ENCODE results near the gene POU3F3. TPM values are rescaled to one million over a fixed set of nuclear protein-coding genes. Genes with fewer than 3 reads are reported as not detected.

POU3F3 gene
- total RNA-seq, 1 donor from 2014 or later, result 0.54 TPM

- no peak overlapping the region for H3K27ac Mint-ChIP-seq (ENCODE audit: unreplicated experiment)
- no peak for TF ChIP-seq CTCF (IDR thresholded peaks at IDR 0.05; ENCODE audit: partially characterized antibody, unreplicated experiment)
- no peaks in the 10 kb centered on the region for H3K36me3 Mint-ChIP-seq (ENCODE audit: unreplicated experiment)
- H3K9me3 Mint-ChIP-seq (ENCODE audit: unreplicated experiment), result peaks cover 23% of the 10 kb centered on the region
- no peak overlapping the region for H3K4me3 Mint-ChIP-seq (ENCODE audit: unreplicated experiment)
- H3K27me3 Mint-ChIP-seq (ENCODE audit: unreplicated experiment), result peaks cover 50% of the 10 kb centered on the region
- H3K4me1 Mint-ChIP-seq (ENCODE audit: low read depth, unreplicated experiment), result peaks cover 14% of the 10 kb centered on the region
- DNase-seq, result no peak
These were observed 10.6 kb downstream of the POU3F3 start for GRCh38 chr2:104864280-104865095.

GRCh38 chr2:104865096-104865470, 11.2 kb downstream of the POU3F3 start:
- no peak for DNase-seq
- Mint-ChIP-seq H3K9me3 (ENCODE audit: unreplicated experiment) (peaks cover 19% of the 10 kb centered on the region), H3K27me3 (ENCODE audit: unreplicated experiment) (peaks cover 45% of the 10 kb centered on the region), H3K4me1 (ENCODE audit: low read depth, unreplicated experiment) (peaks cover 14% of the 10 kb centered on the region), H3K36me3 (ENCODE audit: unreplicated experiment) (no peaks in the 10 kb centered on the region), H3K4me3 (ENCODE audit: unreplicated experiment) (no peak overlapping the region), H3K27ac (ENCODE audit: unreplicated experiment) (no peak overlapping the region)
- no peak for TF ChIP-seq CTCF (IDR thresholded peaks at IDR 0.05; ENCODE audit: partially characterized antibody, unreplicated experiment)

- Mint-ChIP-seq H3K4me3 (ENCODE audit: unreplicated experiment) (peak overlapping the region; percentile 21), H3K9me3 (ENCODE audit: unreplicated experiment) (peaks cover 16% of the 10 kb centered on the region), H3K36me3 (ENCODE audit: unreplicated experiment) (no peaks in the 10 kb centered on the region), H3K4me1 (ENCODE audit: low read depth, unreplicated experiment) (peaks cover 14% of the 10 kb centered on the region), H3K27ac (ENCODE audit: unreplicated experiment) (no peak overlapping the region), H3K27me3 (ENCODE audit: unreplicated experiment) (peaks cover 46% of the 10 kb centered on the region)
- TF ChIP-seq CTCF (IDR thresholded peaks at IDR 0.05; ENCODE audit: partially characterized antibody, unreplicated experiment), result no peak
- no peak for DNase-seq
These were observed 12.4 kb downstream of the POU3F3 start for GRCh38 chr2:104866122-104866864.

- no peak overlapping the region for H3K27ac Mint-ChIP-seq (ENCODE audit: unreplicated experiment)
- TF ChIP-seq CTCF (IDR thresholded peaks at IDR 0.05; ENCODE audit: partially characterized antibody, unreplicated experiment), result no peak
- peaks cover 46% of the 10 kb centered on the region for H3K27me3 Mint-ChIP-seq (ENCODE audit: unreplicated experiment)
- H3K4me3 Mint-ChIP-seq (ENCODE audit: unreplicated experiment), result peak overlapping the region; percentile 55
- peak; percentile 43 for DNase-seq
- no peaks in the 10 kb centered on the region for H3K36me3 Mint-ChIP-seq (ENCODE audit: unreplicated experiment)
- peaks cover 9% of the 10 kb centered on the region for H3K9me3 Mint-ChIP-seq (ENCODE audit: unreplicated experiment)
- H3K4me1 Mint-ChIP-seq (ENCODE audit: low read depth, unreplicated experiment), result peaks cover 5% of the 10 kb centered on the region
These were observed 13.2 kb downstream of the POU3F3 start for GRCh38 chr2:104866883-104867812.
